ENCODE measurements around the gene ALDOA. TPM values are rescaled to one million over a fixed set of nuclear protein-coding genes. Genes with fewer than 3 reads are reported as not detected.

Gene ALDOA
- total RNA-seq, 1 donor from 2014 or later: 810 TPM

- H3K9me3 ChIP-seq: no peaks in the 10 kb centered on the region
- peaks cover 0 to 72% of the 10 kb centered on the region in 2 donors for H3K36me3 ChIP-seq
- no peaks in the 10 kb centered on the region for H3K27me3 ChIP-seq
- intact Hi-C loops (cut with DNase I): no loop called here
- no peak overlapping the region for H3K27ac ChIP-seq
- no peak overlapping the region for H3K4me3 ChIP-seq
- TF ChIP-seq POLR2A (IDR thresholded peaks at IDR 0.05) (no peak), POLR2AphosphoS5 (IDR thresholded peaks at IDR 0.05; ENCODE audit: insufficient read depth in 1 of 2, low read depth in 1 of 2) (no peak)
- H3K4me1 ChIP-seq: peaks cover 19% of the 10 kb centered on the region
- DNase-seq (ENCODE audit: extremely low spot score in 2 of 2): no peak
Observed at GRCh38 chr16:30115238-30115637, 49.7 kb downstream of the ALDOA start.

- H3K4me3 ChIP-seq: no peak overlapping the region
- H3K4me1 ChIP-seq: peaks cover 32% of the 10 kb centered on the region
- no peaks in the 10 kb centered on the region for H3K9me3 ChIP-seq
- DNase-seq (ENCODE audit: extremely low spot score in 2 of 2): no peak
- peaks cover 0 to 62% of the 10 kb centered on the region in 2 donors for H3K36me3 ChIP-seq
- intact Hi-C loops (cut with DNase I): no loop called here
- TF ChIP-seq POLR2A (IDR thresholded peaks at IDR 0.05) (no peak), CTCF (IDR thresholded peaks at IDR 0.05) (no peak), POLR2AphosphoS5 (IDR thresholded peaks at IDR 0.05; ENCODE audit: insufficient read depth in 1 of 2, low read depth in 1 of 2) (no peak)
- H3K27ac ChIP-seq: no peak overlapping the region
- H3K27me3 ChIP-seq: no peaks in the 10 kb centered on the region
Observed at GRCh38 chr16:30116291-30117207, 51.0 kb downstream of the ALDOA start.

GRCh38 chr16:30117768-30118167 lies 52.2 kb downstream of the ALDOA start:
- H3K27ac ChIP-seq: no peak overlapping the region
- no peaks in the 10 kb centered on the region for H3K27me3 ChIP-seq
- intact Hi-C loops (cut with DNase I): no loop called here
- H3K9me3 ChIP-seq: no peaks in the 10 kb centered on the region
- DNase-seq (ENCODE audit: extremely low spot score in 2 of 2): no peak
- no peak overlapping the region for H3K4me3 ChIP-seq
- H3K36me3 ChIP-seq: peaks cover 0 to 55% of the 10 kb centered on the region in 2 donors
- H3K4me1 ChIP-seq: peaks cover 41% of the 10 kb centered on the region
- TF ChIP-seq POLR2AphosphoS5 (IDR thresholded peaks at IDR 0.05; ENCODE audit: insufficient read depth in 1 of 2, low read depth in 1 of 2) (no peak), POLR2A (IDR thresholded peaks at IDR 0.05) (no peak), CTCF (IDR thresholded peaks at IDR 0.05) (no peak)

GRCh38 chr16:30119428-30119827 lies 53.9 kb downstream of the ALDOA start:
- intact Hi-C loops (cut with DNase I): no loop called here
- peaks cover 37% of the 10 kb centered on the region for H3K4me1 ChIP-seq
- peaks cover 0 to 49% of the 10 kb centered on the region in 2 donors for H3K36me3 ChIP-seq
- H3K27me3 ChIP-seq: no peaks in the 10 kb centered on the region
- no peak for DNase-seq (ENCODE audit: extremely low spot score in 2 of 2)
- no peak overlapping the region for H3K27ac ChIP-seq
- no peaks in the 10 kb centered on the region for H3K9me3 ChIP-seq
- H3K4me3 ChIP-seq: no peak overlapping the region
- TF ChIP-seq CTCF (IDR thresholded peaks at IDR 0.05): no peak
- no peak for TF ChIP-seq POLR2A (IDR thresholded peaks at IDR 0.05)

Other genes starting within 250 kb of the ALDOA start
- 23.6 TPM for gene PAGR1, start 249.6 kb upstream of the ALDOA start, total RNA-seq
- 111 TPM for gene MVP, start 245.3 kb upstream of the ALDOA start, total RNA-seq
- 89.4 TPM for gene CDIPT, start 202.5 kb upstream of the ALDOA start, total RNA-seq
- gene SEZ6L2, start 166.2 kb upstream of the ALDOA start, total RNA-seq: 15.7 TPM
- gene ASPHD1, start 165.3 kb upstream of the ALDOA start, total RNA-seq: not detected
- 20.4 TPM for gene KCTD13, start 139.5 kb upstream of the ALDOA start, total RNA-seq
- 85.7 TPM for gene TMEM219, start 103.7 kb upstream of the ALDOA start, total RNA-seq
- 33.1 TPM for gene TAOK2, start 91.9 kb upstream of the ALDOA start, total RNA-seq
- gene HIRIP3, start 70.1 kb upstream of the ALDOA start, total RNA-seq: 7.1 TPM
- 32.7 TPM for gene INO80E, start 69.5 kb upstream of the ALDOA start, total RNA-seq
- 2.2 TPM for gene DOC2A, start 54.7 kb upstream of the ALDOA start, total RNA-seq
- not detected for gene C16orf92, start 42.6 kb upstream of the ALDOA start, total RNA-seq
- 0.98 TPM for gene TLCD3B, start 34.5 kb upstream of the ALDOA start, total RNA-seq
- gene PPP4C, start 10.2 kb downstream of the ALDOA start, total RNA-seq: 60.4 TPM
- 6.4 TPM for gene TBX6, start 26.2 kb downstream of the ALDOA start, total RNA-seq
- 116 TPM for gene YPEL3, start 30.5 kb downstream of the ALDOA start, total RNA-seq
- 6.9 TPM for gene GDPD3, start 47.8 kb downstream of the ALDOA start, total RNA-seq
- gene MAPK3, start 57.5 kb downstream of the ALDOA start, total RNA-seq: 104 TPM
- gene CORO1A, start 117.8 kb downstream of the ALDOA start, total RNA-seq: 51.1 TPM
- 292 TPM for gene BOLA2B, start 127.9 kb downstream of the ALDOA start, total RNA-seq
- gene SLX1A, start 128.1 kb downstream of the ALDOA start, total RNA-seq: 48.9 TPM
- gene SULT1A3, start 133.5 kb downstream of the ALDOA start, total RNA-seq: 10.8 TPM
- gene NPIPB13, start 182.7 kb downstream of the ALDOA start, total RNA-seq: 0.25 TPM

Data from vagina (tissue), 2 donors.